BE2C (cell line): ENCODE data around the gene CPNE1. TPM values are rescaled to one million over a fixed set of nuclear protein-coding genes. Genes with fewer than 3 reads are reported as not detected.
A peak's percentile ranks its signal among the peaks of the same experiment; 100 is the strongest.
"Not testable (repeated sequence)": the region's sequence is repeated elsewhere in the genome, so short reads cannot be mapped to it uniquely, and the experiment has no call there.

Experiments
- DNase-seq: peaks from one replicate; pipeline ENCODE4 v3.0.0-alpha.2; 2020
- H3K27me3 ChIP-seq: fragments of 250-450 bp; sonication (Bioruptor Pico); 2 replicates; pipeline ENCODE4 v1.5.1; 2020; ENCODE audit warnings: mild to moderate bottlenecking
- H3K36me3 ChIP-seq: fragments of 250-450 bp; sonication (Bioruptor Pico); 2 replicates; pipeline ENCODE4 v1.5.1; 2020; ENCODE audit warnings: mild to moderate bottlenecking
- H3K4me1 ChIP-seq: fragments of 250-450 bp; sonication (Bioruptor Pico); 2 replicates; pipeline ENCODE4 v1.5.1; 2020
- H3K4me3 ChIP-seq: 2 replicates; pipeline ENCODE4 v1.5.1; 2011; ENCODE audit warnings: low read depth, low read length
- H3K9me3 ChIP-seq: fragments of 250-450 bp; sonication (Bioruptor Pico); 2 replicates; pipeline ENCODE4 v1.5.1; 2020
- polyA plus RNA-seq: library from polyadenylated mRNA; unstranded; fragments of >200 nt; gene quantifications from one replicate; pipeline ENCODE4 v1.2.1, GENCODE V29; 2012; ENCODE audit warnings: low read depth, missing spikeins; ENCODE audit not compliant: insufficient read length, insufficient read depth
- TF ChIP-seq, protein P1 (sequence below): IDR thresholded peaks from 2 replicates; pipeline ENCODE4 v1.5.1; 2012; ENCODE audit warnings: mild to moderate bottlenecking, low read depth, low read length

The CPNE1 gene
- polyA plus RNA-seq, result 549 TPM

DNA sequence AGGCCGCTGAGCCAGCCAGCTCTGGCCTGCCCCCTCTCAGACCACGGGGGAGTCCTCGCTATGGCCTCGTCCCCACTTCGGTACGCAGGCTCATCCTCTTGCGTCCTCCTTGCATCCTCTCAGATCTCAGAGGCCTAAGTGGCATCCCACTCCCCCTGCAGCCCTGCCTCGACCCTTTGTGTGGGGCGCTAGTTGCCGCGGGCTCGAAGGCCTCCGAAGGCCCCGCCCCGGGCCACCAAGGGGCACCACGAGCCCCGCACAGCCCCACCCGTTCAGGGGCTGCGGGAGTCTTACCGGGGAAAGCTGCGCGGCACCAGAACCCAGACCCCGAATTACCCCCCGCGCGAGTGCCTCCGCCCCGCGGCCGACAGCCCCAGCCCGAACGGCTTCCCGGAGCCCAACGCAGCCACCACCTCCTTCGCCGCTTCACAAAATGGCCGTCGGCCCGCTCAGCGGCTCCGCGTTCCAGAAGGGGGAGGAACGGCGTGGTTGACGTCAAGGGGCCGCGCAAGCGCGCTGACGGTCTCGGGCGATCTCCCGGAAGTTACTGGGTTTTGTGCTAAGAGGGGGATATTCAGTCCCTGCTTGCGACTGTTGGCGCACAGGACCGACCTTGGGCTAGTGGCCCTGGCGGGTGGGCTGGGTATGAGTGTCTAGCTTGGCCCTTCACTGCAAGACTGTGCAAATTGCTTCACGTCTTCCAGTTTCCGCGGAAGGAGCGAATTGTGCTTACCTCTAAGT, at the start of gene CPNE1, which contains the start of gene RBM12:
Gene CPNE1 (minus strand): TSS at position 435 of the 741 bp plus-strand sequence. CDS start 31,977 bp downstream, outside the sequence.
Gene RBM12 (minus strand): TSS at position 435 of the 741 bp plus-strand sequence. CDS start 9,578 bp downstream, outside the sequence.
- Histone ChIP-seq H3K4me3 (peak within 1 kb of the TSS; percentile 98), H3K4me1 (peaks cover 8% of the 10 kb centered on the region), H3K27me3 (no peaks in the 10 kb centered on the region), H3K9me3 (no peaks in the 10 kb centered on the region), H3K36me3 (peaks cover 6% of the 10 kb centered on the region; the same call in 1 of the 2 replicates)
- DNase-seq, result peak; percentile 95
- TF ChIP-seq, protein P1, sequence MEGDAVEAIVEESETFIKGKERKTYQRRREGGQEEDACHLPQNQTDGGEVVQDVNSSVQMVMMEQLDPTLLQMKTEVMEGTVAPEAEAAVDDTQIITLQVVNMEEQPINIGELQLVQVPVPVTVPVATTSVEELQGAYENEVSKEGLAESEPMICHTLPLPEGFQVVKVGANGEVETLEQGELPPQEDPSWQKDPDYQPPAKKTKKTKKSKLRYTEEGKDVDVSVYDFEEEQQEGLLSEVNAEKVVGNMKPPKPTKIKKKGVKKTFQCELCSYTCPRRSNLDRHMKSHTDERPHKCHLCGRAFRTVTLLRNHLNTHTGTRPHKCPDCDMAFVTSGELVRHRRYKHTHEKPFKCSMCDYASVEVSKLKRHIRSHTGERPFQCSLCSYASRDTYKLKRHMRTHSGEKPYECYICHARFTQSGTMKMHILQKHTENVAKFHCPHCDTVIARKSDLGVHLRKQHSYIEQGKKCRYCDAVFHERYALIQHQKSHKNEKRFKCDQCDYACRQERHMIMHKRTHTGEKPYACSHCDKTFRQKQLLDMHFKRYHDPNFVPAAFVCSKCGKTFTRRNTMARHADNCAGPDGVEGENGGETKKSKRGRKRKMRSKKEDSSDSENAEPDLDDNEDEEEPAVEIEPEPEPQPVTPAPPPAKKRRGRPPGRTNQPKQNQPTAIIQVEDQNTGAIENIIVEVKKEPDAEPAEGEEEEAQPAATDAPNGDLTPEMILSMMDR, result no peak; the same call in 1 of the 2 replicates

- Histone ChIP-seq H3K4me3 (no peak overlapping the region), H3K9me3 (no peaks in the 10 kb centered on the region), H3K4me1 (no peaks in the 10 kb centered on the region), H3K27me3 (no peaks in the 10 kb centered on the region), H3K36me3 (peaks cover 97% of the 10 kb centered on the region)
- DNase-seq, result no peak
- TF ChIP-seq, protein P1, result no peak
Measured at GRCh38 chr20:35714127-35714526, 49.4 kb upstream of the CPNE1 start.

DNA sequence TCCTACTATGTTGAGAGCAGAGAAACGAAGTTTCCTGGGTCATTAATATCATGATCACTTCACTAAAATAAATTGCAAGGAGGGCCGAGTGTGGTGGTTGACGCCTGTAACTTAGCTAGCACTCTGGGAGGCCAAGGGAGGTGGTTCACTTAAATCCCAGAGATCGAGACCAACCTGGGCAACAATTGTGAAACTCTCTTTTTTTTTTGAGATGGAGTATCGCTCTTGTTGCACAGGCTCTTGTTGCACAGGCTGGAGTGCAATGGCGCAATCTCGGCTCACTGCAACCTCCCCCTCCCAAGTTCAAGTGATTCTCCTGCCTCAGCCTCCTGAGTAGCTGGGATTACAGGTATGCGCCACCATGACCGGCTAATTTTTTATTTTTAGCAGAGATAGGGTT, 48.4 kb upstream of the CPNE1 start:
- not testable (repeated sequence) for H3K4me3 ChIP-seq, H3K9me3 ChIP-seq, H3K27me3 ChIP-seq, H3K4me1 ChIP-seq, DNase-seq
- peaks cover 97% of the 10 kb centered on the region for H3K36me3 ChIP-seq

GRCh38 chr20:35711588-35712209, 47.0 kb upstream of the CPNE1 start:
- Histone ChIP-seq H3K4me1 (no peaks in the 10 kb centered on the region), H3K4me3 (no peak overlapping the region), H3K36me3 (peaks cover 94% of the 10 kb centered on the region), H3K9me3 (no peaks in the 10 kb centered on the region), H3K27me3 (no peaks in the 10 kb centered on the region)
- DNase-seq, result no peak
- TF ChIP-seq, protein P1, result no peak

DNA sequence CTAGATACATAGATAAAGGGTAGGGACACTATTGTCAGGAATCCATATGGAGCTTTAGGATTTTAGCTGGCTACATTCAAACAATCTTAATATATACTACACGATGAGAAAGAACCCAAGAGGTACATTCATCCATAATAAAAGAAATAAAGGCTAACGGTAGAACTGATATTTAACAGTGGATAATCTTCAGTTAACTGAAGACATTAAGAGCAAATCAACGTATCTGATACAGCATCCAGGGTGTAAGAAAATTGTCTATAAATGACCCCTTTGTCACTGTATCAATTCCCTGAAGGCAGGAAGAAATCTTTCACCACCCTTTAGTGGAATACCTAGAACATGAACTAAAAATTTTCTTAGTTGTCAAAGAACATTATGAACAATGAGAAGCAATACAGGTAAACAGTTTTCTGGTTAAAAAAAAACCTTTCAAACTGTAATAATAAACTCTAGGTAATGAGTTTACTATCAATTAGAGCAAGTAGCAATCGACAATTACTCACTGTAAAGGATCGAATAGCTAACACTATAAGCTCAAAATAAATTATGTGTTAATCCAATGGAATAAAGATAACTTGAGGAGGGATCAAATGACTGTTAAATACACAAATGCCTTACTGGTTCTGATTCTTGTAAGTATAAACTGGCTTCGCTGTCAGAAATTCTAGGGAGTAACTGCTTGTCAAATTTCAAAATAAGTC, 46.3 kb upstream of the CPNE1 start:
- no peak for DNase-seq
- Histone ChIP-seq H3K36me3 (peaks cover 94% of the 10 kb centered on the region), H3K4me3 (no peak overlapping the region), H3K27me3 (no peaks in the 10 kb centered on the region), H3K9me3 (no peaks in the 10 kb centered on the region), H3K4me1 (no peaks in the 10 kb centered on the region)
- TF ChIP-seq, protein P1, result no peak

GRCh38 chr20:35710039-35710438, 45.3 kb upstream of the CPNE1 start:
- TF ChIP-seq, protein P1, result no peak
- peaks cover 94% of the 10 kb centered on the region for H3K36me3 ChIP-seq
- no peak for DNase-seq
- no peak overlapping the region for H3K4me3 ChIP-seq
- no peaks in the 10 kb centered on the region for H3K4me1 ChIP-seq
- no peaks in the 10 kb centered on the region for H3K9me3 ChIP-seq
- no peaks in the 10 kb centered on the region for H3K27me3 ChIP-seq
